ENCODE results near the gene MPPED2.

MPPED2 gene, protein sequence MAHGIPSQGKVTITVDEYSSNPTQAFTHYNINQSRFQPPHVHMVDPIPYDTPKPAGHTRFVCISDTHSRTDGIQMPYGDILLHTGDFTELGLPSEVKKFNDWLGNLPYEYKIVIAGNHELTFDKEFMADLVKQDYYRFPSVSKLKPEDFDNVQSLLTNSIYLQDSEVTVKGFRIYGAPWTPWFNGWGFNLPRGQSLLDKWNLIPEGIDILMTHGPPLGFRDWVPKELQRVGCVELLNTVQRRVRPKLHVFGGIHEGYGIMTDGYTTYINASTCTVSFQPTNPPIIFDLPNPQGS

DNA sequence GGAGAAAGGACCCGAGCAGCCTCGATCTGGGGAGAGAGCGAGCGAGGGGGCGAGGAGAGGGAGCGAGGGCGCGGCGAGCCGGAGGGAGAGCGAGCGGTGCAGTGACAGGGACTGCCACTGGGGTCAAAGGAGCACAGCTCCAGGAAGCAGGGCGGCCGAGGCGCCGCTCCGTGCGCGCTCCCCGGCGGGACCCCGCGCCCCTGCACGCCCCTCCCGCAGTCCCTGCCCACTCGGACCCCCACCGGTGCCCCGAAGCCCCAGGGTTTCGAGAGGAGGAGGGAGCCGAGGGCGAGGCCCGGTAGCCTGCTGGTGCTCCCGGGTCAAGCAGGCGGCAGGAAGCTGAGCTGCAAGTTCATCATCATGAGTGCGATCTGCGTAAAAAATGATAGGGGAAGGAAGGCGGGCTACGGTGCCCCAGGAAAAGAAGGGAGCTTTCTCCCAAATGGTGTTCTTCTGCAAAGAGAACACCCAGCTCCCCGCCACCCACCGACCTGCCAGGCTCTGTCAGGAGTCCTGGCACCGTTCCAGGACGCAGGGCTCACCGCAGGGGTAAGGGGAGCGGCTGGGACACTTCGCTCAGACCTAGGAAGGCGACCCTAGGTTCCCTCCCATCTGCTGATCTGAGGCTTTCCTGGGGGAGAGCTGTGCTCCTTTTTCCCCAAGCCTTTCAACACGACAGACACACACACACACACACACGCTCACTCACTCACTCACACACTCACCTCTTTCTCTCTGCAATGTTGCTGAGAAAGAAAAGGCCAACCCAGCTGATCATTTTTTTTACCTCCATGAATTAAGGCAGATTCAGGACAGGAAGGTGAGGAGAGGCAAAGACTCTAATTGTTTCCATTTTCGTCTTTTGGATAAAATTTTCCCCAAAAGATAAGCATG, at the start of gene MPPED2:
Gene MPPED2, minus strand, starts transcription at position 103 of the 894 bp plus-strand sequence. CDS start 5,980 bp downstream, outside the sequence.
- DNase-seq (ENCODE audit: low read depth) = no peak

GRCh38 chr11:30635401-30635989, 49.3 kb upstream of the MPPED2 start:
- DNase-seq (ENCODE audit: low read depth) = no peak

- no peak for DNase-seq (ENCODE audit: low read depth)
These were observed 45.0 kb upstream of the MPPED2 start for GRCh38 chr11:30631148-30631547.

GRCh38 chr11:30619767-30620166, 33.6 kb upstream of the MPPED2 start:
- DNase-seq (ENCODE audit: low read depth) = no peak

- DNase-seq (ENCODE audit: low read depth) = no peak
These were observed 31.6 kb upstream of the MPPED2 start for GRCh38 chr11:30617762-30618161.

DNA sequence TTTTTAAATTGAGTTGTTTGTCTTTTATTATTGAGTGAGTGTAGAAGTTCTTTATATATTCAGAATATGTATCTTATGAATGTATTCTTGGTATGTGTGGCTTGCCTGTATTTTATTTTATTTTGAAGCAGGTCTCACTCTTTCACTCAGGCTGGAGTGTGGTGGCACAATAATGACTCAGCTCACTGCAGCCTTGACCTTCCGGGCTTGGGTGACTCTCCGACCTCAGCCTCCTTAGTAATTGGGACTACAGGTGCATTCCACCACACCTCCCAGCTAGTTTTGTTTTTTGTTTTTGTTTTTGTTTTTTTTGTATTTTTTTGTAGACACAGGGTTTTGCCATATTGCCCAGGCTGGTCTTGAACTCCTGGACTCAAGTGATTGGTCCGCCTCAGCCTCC, 24.5 kb upstream of the MPPED2 start:
- no peak for DNase-seq (ENCODE audit: low read depth)

DNA sequence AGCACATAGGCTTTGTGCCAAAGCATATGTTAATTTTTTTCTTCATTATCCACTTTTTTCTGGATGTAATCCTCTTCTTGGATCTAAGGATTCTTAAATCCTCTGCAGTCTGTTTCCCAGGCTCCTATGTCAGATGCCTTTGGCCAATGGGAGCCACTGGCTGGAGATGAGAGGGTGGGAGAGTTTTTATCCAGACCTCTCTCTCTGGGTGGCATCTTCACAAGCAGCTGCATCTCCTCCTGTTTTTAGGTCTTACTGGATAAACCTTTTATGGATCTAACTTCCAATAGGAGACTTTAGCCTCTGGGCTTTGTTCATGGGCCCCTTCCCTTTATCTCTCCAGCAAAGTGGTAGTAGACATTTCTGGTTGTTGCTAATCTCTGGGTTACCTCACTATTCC, 22.4 kb upstream of the MPPED2 start:
- no peak for DNase-seq (ENCODE audit: low read depth)

DNA sequence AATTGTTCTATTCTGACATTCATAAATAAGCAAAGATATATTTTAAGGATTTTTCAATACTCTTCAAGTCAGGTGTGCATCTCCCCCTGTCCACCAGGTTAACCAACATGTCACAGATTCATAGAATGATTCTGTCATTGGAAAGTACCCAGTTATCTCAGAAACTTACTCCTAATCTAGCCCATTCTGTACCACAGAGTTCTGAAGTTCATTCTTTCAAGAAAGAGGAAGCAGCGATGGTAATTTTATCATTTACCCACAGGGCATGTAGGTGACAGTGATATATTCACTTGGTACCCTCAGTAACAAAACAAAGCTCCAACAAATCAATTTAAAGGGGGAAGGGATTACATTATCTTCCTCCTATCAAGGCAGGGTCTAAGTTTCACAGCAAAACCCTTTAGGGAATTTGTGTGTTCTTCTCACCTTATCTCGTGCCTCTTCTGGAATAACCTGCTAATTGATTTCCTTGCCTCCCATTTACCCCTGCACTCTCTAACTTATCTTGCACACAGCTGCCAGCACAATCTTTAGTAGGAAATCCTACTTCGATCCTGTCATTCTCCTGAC, 19.0 kb upstream of the MPPED2 start:
- DNase-seq (ENCODE audit: low read depth) = no peak

- DNase-seq (ENCODE audit: low read depth) = no peak
These were observed 17.2 kb upstream of the MPPED2 start for GRCh38 chr11:30603357-30603756.

GRCh38 chr11:30596832-30597231, 10.7 kb upstream of the MPPED2 start:
- no peak for DNase-seq (ENCODE audit: low read depth)

GRCh38 chr11:30595934-30596333, 9.8 kb upstream of the MPPED2 start:
- DNase-seq (ENCODE audit: low read depth) = no peak

- DNase-seq (ENCODE audit: low read depth) = no peak
These were observed 8.7 kb upstream of the MPPED2 start for GRCh38 chr11:30594646-30595411.

- no peak for DNase-seq (ENCODE audit: low read depth)
These were observed 1.2 kb upstream of the MPPED2 start for GRCh38 chr11:30587269-30587812.

GRCh38 chr11:30585892-30586250, 282 bp downstream of the MPPED2 start:
- DNase-seq (ENCODE audit: low read depth) = no peak

- no peak for DNase-seq (ENCODE audit: low read depth)
These were observed 845 bp downstream of the MPPED2 start for GRCh38 chr11:30585125-30585891.

- no peak for DNase-seq (ENCODE audit: low read depth)
These were observed 2.5 kb downstream of the MPPED2 start for GRCh38 chr11:30583476-30584280.

DNA sequence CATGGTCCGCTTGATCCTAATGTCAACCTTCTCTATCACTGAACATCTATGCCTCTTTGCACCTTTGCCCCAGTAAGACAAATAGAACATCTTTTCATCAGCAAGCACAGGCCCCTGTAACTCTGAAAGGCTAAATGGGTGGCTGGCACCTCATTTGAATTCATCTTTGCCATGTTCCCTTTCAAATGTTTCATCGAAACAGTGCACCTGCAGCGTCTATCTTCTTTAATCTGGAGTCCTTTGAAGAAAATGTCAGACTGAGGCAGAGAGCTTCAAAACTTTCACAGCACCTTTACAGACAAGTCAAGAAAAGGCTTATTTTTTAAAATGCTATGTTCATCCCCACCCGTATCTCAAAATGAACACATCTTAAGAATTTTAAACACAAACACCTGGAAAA, 3.4 kb downstream of the MPPED2 start:
- no peak for DNase-seq (ENCODE audit: low read depth)

DNA sequence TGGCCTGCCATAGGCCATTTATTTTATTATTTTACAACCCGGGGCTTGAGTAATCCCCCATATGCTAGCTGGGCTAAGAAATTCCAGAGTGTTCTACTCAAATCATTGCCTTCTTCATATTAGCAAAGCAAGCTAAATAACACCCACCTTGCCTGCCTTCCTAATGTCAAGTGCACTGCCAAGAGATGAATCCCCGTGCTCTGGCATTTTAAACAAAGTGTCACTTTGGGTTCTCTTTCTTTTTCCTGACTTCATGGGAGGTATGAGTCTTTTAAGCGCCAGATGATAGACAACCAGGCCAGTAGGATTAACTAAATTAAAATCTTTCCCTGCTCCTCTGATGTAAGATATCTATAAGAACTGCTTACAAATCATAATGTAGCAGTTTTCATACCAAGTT, 4.5 kb downstream of the MPPED2 start:
- DNase-seq (ENCODE audit: low read depth) = no peak

DNA sequence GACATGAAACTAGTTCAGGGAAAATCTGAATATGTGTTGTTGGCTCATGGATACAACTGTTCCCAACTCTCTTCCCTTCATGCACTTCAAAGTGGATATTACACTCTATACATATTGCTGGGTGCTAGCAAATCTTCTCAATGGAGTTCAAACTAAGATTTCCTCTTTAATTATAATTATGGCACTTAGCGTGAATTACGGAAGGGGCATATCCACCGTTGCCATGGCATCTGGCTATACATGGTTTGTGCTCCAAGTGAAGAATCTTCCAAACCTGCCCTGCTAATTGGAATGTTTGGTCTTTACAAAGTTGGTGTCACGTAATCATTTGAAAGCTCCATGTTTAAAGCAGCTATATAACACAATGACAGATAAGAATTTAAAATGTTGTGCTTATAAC, 5.6 kb downstream of the MPPED2 start:
- DNase-seq (ENCODE audit: low read depth) = no peak
